ENCODE results near the gene ETV1. TPM values are rescaled to one million over a fixed set of nuclear protein-coding genes. Genes with fewer than 3 reads are reported as not detected.

The ETV1 gene
- total and polyA plus RNA-seq, 3 donors from 2014 or later = 11.4 to 16.4 (median 13.9) TPM

- intact Hi-C loops (cut with DNase I; ENCODE audit: low total_unique reads) = no loop called here
- peak overlapping the region; percentile 59 to 81 for H3K4me3 ChIP-seq
- WGBS, 2 donors = 0% methylated on average over 12 to 13 of the region's 13 CpGs
- no peaks in the 10 kb centered on the region for H3K27me3 ChIP-seq
- no peaks in the 10 kb centered on the region for H3K36me3 ChIP-seq (ENCODE audit: low read depth, missing control alignments)
- H3K9me3 ChIP-seq = no peaks in the 10 kb centered on the region
- H3K27ac ChIP-seq = peak overlapping the region; percentile 84 to 90
- DNase-seq = peak; percentile 31
- TF ChIP-seq POLR2A (IDR thresholded peaks at IDR 0.05) (no peak), CTCF (IDR thresholded peaks at IDR 0.05) (no peak)
- peaks cover 7% of the 10 kb centered on the region for H3K4me1 ChIP-seq
Observed at GRCh38 chr7:13989949-13990305, 461 bp upstream of the ETV1 start.

- DNase-seq = peak; percentile 29
- H3K36me3 ChIP-seq (ENCODE audit: low read depth, missing control alignments) = no peaks in the 10 kb centered on the region
- peaks cover 7% of the 10 kb centered on the region for H3K4me1 ChIP-seq
- WGBS, 2 donors = 2 to 3% methylated on average over 5 of the region's 5 CpGs
- intact Hi-C loops (cut with DNase I; ENCODE audit: low total_unique reads) = no loop called here
- peak overlapping the region; percentile 56 to 90 for H3K27ac ChIP-seq
- no peaks in the 10 kb centered on the region for H3K9me3 ChIP-seq
- TF ChIP-seq CTCF (IDR thresholded peaks at IDR 0.05) (no peak), POLR2A (IDR thresholded peaks at IDR 0.05) (no peak)
- peak overlapping the region; percentile 59 to 81 for H3K4me3 ChIP-seq
- no peaks in the 10 kb centered on the region for H3K27me3 ChIP-seq
Observed at GRCh38 chr7:13988731-13989125, 738 bp downstream of the ETV1 start.

- TF ChIP-seq CTCF (IDR thresholded peaks at IDR 0.05) (no peak), POLR2A (IDR thresholded peaks at IDR 0.05) (no peak)
- WGBS, 2 donors = 13 to 23% methylated on average over 8 of the region's 8 CpGs
- intact Hi-C loops (cut with DNase I; ENCODE audit: low total_unique reads) = no loop called here
- peaks cover 7% of the 10 kb centered on the region for H3K4me1 ChIP-seq
- H3K27ac ChIP-seq = peak overlapping the region in 1 of 2 donors; percentile 90
- H3K4me3 ChIP-seq = peak overlapping the region in 1 of 2 donors; percentile 59
- no peaks in the 10 kb centered on the region for H3K9me3 ChIP-seq
- DNase-seq = no peak
- H3K27me3 ChIP-seq = no peaks in the 10 kb centered on the region
- no peaks in the 10 kb centered on the region for H3K36me3 ChIP-seq (ENCODE audit: low read depth, missing control alignments)
Observed at GRCh38 chr7:13988065-13988464, 1.4 kb downstream of the ETV1 start.

GRCh38 chr7:13987395-13987794 lies 2.1 kb downstream of the ETV1 start:
- no peak for TF ChIP-seq CTCF (IDR thresholded peaks at IDR 0.05)
- no peak for TF ChIP-seq POLR2A (IDR thresholded peaks at IDR 0.05)
- H3K27me3 ChIP-seq = no peaks in the 10 kb centered on the region
- H3K4me1 ChIP-seq = peaks cover 1% of the 10 kb centered on the region
- H3K4me3 ChIP-seq = no peak overlapping the region
- no peaks in the 10 kb centered on the region for H3K9me3 ChIP-seq
- no peak overlapping the region for H3K27ac ChIP-seq
- no peaks in the 10 kb centered on the region for H3K36me3 ChIP-seq (ENCODE audit: low read depth, missing control alignments)
- WGBS, 2 donors = 56 to 74% methylated on average over 1 of the region's 1 CpG
- no peak for DNase-seq
- intact Hi-C loops (cut with DNase I; ENCODE audit: low total_unique reads) = no loop called here

- WGBS, 2 donors = 71 to 89% methylated on average over 2 of the region's 2 CpGs
- intact Hi-C loops (cut with DNase I; ENCODE audit: low total_unique reads) = no loop called here
- no peak overlapping the region for H3K27ac ChIP-seq
- no peak for DNase-seq
- TF ChIP-seq CTCF (IDR thresholded peaks at IDR 0.05) (no peak), POLR2A (IDR thresholded peaks at IDR 0.05) (no peak)
- no peaks in the 10 kb centered on the region for H3K9me3 ChIP-seq
- H3K27me3 ChIP-seq = no peaks in the 10 kb centered on the region
- no peak overlapping the region for H3K4me3 ChIP-seq
- H3K4me1 ChIP-seq = no peaks in the 10 kb centered on the region
- no peaks in the 10 kb centered on the region for H3K36me3 ChIP-seq (ENCODE audit: low read depth, missing control alignments)
Observed at GRCh38 chr7:13986208-13986607, 3.3 kb downstream of the ETV1 start.
